Gastrocnemius medialis (tissue), 4 donors: Measurements from ENCODE around the gene TNFRSF1A.

Source experiments
- CTCF ChIP-seq, 5 experiments: fragments of 450-650 bp in 3 of 5; fragments of 200-600 bp in 2 of 5; sonication (generic) in 2 of 5; IDR thresholded peaks in 4 of 5; conservative IDR thresholded peaks in 1 of 5; 1 replicate in 4 of 5; 2 replicates in 1 of 5; pipeline ENCODE4 v1.5.1; 2016 to 2019; ENCODE audit warnings: antibody characterized with exemption in 5 of 5, mild to moderate bottlenecking in 3 of 5, moderate library complexity in 3 of 5
- POLR2A ChIP-seq, 2 donors: fragments of 450-650 bp; IDR thresholded peaks; one replicate each; pipeline ENCODE4 v1.6.1; 2017; ENCODE audit warnings: antibody characterized with exemption in 2 of 2, mild to moderate bottlenecking in 2 of 2, moderate library complexity in 2 of 2

DNA sequence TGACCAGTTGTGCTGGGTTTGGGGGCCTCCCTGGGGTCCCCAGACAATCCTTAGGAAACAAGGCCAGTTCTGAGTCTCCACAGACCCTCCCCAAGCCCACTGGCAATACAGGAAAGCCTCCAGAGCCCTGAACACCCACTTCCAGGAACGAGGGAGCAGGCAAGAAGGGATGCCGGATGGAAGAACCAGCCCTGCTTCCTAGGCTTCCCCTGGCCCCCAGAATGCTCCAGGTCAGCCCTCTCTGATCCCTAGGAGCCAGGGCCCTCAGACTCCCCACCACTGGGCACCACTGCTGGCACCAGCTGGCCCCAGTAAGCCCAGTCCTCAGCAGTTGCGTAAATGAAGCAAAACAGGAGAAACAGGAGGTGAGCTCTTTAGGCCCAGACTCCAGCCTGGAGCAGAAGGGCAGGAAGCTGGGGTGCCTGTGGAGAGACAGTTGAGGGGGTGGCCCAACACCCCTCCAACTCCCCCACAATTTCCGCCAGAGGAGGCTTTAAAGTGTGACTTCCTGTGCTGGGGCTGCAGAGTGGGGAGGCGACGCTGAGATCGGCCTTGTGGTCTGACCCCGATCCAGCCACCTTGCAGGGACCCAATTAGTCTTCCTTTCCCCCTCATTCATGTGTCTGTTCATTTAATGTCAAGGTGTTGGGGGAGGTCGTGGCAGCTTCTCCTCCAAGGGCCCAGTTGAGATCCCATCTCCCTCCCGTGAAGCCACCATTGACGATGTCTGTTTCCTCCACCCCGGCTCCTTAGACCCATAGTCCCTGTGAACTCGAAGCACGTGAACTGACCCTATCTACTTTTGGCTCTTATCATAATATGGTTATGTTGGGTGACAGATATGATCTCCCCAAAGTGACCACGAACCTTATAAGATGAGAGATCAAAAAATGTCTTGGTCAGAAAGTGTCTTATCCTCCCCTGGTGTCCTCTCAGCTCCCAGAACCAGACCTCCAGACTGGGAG lies 4.7 kb downstream of the TNFRSF1A start:
- TF ChIP-seq CTCF (IDR thresholded peaks at IDR 0.05 in 4 of 5, conservative IDR thresholded peaks at IDR 0.05 in 1 of 5) (no peak), POLR2A (IDR thresholded peaks at IDR 0.05) (no peak)
